Smooth muscle cell (in vitro differentiated cells): ENCODE data around the gene GIGYF1. TPM values are rescaled to one million over a fixed set of nuclear protein-coding genes. Genes with fewer than 3 reads are reported as not detected.
"Not testable (repeated sequence)": the region's sequence is repeated elsewhere in the genome, so short reads cannot be mapped to it uniquely, and the experiment has no call there.

ENCODE experiments used
- DNase-seq: peaks from one replicate; lab custom pipeline; 2025; ENCODE audit not compliant: unreplicated experiment; lab: John Stamatoyannopoulos, UW
- H2AFZ ChIP-seq: fragments of 200-600 bp; sonication (generic); 2 replicates; pipeline ENCODE4 v1.6.0; 2016; ENCODE audit warnings: antibody characterized with exemption, low read depth, mild to moderate bottlenecking
- H3F3A ChIP-seq: fragments of 200-600 bp; sonication (generic); 2 replicates; pipeline ENCODE4 v1.6.0; 2017; ENCODE audit warnings: antibody characterized with exemption, low read depth
- H3K27ac ChIP-seq: fragments of 200-600 bp; sonication (generic); 2 replicates; pipeline ENCODE4 v1.5.1; 2016; ENCODE audit warnings: low read depth, mild to moderate bottlenecking
- H3K27me3 ChIP-seq: fragments of 200-600 bp; sonication (generic); 2 replicates; pipeline ENCODE4 v1.6.1; 2016; ENCODE audit warnings: low read depth, mild to moderate bottlenecking
- H3K36me3 ChIP-seq: fragments of 200-600 bp; sonication (generic); 2 replicates; pipeline ENCODE4 v1.5.1; 2016; ENCODE audit warnings: low read depth
- H3K4me1 ChIP-seq: fragments of 200-600 bp; sonication (generic); 2 replicates; pipeline ENCODE4 v1.5.1; 2016; ENCODE audit warnings: low read depth
- H3K4me2 ChIP-seq: fragments of 200-600 bp; sonication (generic); 2 replicates; pipeline ENCODE4 v1.6.0; 2016; ENCODE audit warnings: mild to moderate bottlenecking
- H3K4me3 ChIP-seq: fragments of 200-600 bp; sonication (generic); 2 replicates; pipeline ENCODE4 v1.5.1; 2016; ENCODE audit warnings: mild to moderate bottlenecking
- H3K79me2 ChIP-seq: fragments of 200-600 bp; sonication (generic); 2 replicates; pipeline ENCODE4 v1.6.0; 2016; ENCODE audit warnings: low read depth, mild to moderate bottlenecking
- H3K9ac ChIP-seq: fragments of 200-600 bp; sonication (generic); 2 replicates; pipeline ENCODE4 v1.6.0; 2016; ENCODE audit warnings: low read depth
- H3K9me3 ChIP-seq: fragments of 200-600 bp; sonication (generic); replicated peaks from 2 replicates; pipeline ENCODE4 v1.5.1; 2016; ENCODE audit warnings: low read depth
- H4K20me1 ChIP-seq: fragments of 200-600 bp; sonication (generic); 2 replicates; pipeline ENCODE4 v1.6.0; 2016; ENCODE audit warnings: low read depth
- WGBS: methylation state at CpG from one replicate; pipeline ENCODE4 v1.1.7; 2016; ENCODE audit warnings: low lambda C conversion rate; 5-methylcytosine and 5-hydroxymethylcytosine counted together
- polyA plus RNA-seq: library from polyadenylated mRNA; unstranded; fragments of >200 nt; fragmentation: Nextera tagmentation; extraction: Ambion mirVana; gene quantifications from 2 replicates; pipeline ENCODE4 v1.2.1, GENCODE V29; 2016
- total RNA-seq: library from RNA; depleted of rRNA; stranded (reverse); fragments of >200 nt; gene quantifications from 2 replicates; pipeline ENCODE4 v1.2.3, GENCODE V29; 2014
- TF ChIP-seq, protein P1 (sequence below): fragments of 200-600 bp; sonication (generic); IDR thresholded peaks from 2 replicates; pipeline ENCODE4 v1.5.1; 2017; ENCODE audit warnings: borderline replicate concordance, mild to moderate bottlenecking, antibody characterized with exemption; ENCODE audit not compliant: insufficient read depth, poor library complexity, severe bottlenecking

Gene GIGYF1
- total and polyA plus RNA-seq, 2 experiments from 2014 or later, result 8.5 to 13.1 TPM

DNA sequence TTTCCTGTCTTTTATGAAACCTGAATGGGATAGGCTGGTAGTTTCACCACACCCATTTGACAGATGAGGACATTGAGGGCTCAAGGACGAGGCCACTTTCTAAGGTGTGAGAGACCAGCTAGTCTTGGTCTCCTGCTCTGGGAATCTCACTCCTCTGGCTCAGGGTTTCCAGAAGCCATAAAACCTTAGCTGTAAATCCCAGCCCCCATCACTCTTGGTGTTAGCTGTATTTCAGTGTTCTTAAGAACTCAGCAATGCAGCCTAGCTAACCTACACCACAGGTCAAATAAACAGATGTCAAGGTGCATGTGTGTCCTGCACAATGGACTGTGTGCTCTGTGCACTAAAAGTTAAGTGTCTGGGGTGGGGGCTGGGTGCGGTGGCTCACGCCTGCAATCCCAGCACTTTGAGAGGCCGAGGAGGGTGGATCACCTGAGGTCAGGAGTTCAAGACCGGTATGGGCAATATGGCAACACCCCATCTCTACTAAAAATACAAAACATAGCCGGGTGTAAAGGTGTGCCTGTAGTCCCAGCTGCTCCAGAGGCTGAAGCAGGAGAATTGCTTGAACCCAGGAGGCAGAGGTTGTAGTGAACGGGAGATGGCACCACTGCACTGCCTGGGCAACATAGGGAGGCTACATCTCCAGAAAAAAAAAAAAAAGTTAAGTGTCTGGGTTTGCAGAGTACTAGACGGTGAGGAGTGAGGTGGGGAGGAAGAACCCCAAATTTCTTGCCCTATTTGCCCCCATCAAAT lies 25.7 kb upstream of the GIGYF1 start:
- Histone ChIP-seq H3K4me2 (peak overlapping the region; percentile 81), H3F3A (no peaks in the 10 kb centered on the region), H3K9me3 (no peaks in the 10 kb centered on the region), H3K9ac (no peak overlapping the region), H3K27ac (no peak overlapping the region), H3K4me3 (no peak overlapping the region), H3K4me1 (peaks cover 8% of the 10 kb centered on the region), H3K27me3 (peaks cover 49% of the 10 kb centered on the region), H4K20me1 (no peaks in the 10 kb centered on the region), H3K79me2 (no peaks in the 10 kb centered on the region), H2AFZ (no peak overlapping the region), H3K36me3 (no peaks in the 10 kb centered on the region)
- TF ChIP-seq, protein P1, sequence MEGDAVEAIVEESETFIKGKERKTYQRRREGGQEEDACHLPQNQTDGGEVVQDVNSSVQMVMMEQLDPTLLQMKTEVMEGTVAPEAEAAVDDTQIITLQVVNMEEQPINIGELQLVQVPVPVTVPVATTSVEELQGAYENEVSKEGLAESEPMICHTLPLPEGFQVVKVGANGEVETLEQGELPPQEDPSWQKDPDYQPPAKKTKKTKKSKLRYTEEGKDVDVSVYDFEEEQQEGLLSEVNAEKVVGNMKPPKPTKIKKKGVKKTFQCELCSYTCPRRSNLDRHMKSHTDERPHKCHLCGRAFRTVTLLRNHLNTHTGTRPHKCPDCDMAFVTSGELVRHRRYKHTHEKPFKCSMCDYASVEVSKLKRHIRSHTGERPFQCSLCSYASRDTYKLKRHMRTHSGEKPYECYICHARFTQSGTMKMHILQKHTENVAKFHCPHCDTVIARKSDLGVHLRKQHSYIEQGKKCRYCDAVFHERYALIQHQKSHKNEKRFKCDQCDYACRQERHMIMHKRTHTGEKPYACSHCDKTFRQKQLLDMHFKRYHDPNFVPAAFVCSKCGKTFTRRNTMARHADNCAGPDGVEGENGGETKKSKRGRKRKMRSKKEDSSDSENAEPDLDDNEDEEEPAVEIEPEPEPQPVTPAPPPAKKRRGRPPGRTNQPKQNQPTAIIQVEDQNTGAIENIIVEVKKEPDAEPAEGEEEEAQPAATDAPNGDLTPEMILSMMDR, result no peak
- no peak for DNase-seq
- WGBS, result 74% methylated on average over 8 of the region's 8 CpGs

DNA sequence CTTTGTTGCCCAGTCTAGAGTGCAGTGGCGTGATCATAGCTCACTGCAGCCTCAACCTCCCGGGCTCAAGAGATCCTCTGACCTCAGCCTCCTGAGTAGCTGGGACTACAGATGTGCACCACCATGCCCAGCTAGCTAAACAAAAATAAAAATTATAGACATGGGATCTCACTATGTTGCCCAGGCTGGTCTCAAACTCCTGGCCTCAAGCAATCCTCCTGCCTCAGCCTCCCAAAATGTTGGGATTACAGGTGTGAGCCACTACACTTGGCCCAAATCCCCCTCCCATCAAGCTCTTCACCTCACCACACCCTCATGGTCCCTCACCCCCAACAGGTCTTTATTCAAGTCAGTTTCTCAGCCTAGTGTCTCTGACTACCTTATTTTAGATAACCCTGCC lies 23.0 kb upstream of the GIGYF1 start:
- not testable (repeated sequence) for H3K9ac ChIP-seq, H3K36me3 ChIP-seq, H2AFZ ChIP-seq, H3F3A ChIP-seq, H4K20me1 ChIP-seq, H3K79me2 ChIP-seq, H3K4me3 ChIP-seq, DNase-seq, H3K27ac ChIP-seq, H3K9me3 ChIP-seq, H3K4me1 ChIP-seq, H3K4me2 ChIP-seq
- 78% methylated on average over 2 of the region's 2 CpGs for WGBS
- peaks cover 31% of the 10 kb centered on the region for H3K27me3 ChIP-seq

DNA sequence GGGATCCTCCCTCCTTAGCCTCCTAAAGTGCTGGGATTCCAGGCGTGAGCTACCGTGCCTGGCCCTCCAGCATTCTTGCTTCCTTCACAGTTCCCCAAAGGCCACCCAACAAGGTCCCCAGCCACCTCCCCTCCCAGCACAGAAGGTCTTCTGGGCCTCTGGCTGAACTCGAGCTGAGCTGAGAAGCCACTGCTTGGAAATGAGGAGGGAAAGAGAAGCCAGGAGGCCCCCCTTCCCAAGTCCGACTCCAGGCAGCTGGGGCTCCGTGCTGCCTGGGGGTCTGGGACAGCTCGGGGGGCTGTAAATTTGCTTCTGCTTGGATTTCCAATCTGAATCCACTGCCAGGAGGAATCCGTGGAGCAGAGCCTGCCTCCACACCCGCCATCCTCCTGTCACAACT lies 20.7 kb upstream of the GIGYF1 start:
- Histone ChIP-seq H3K9ac (no peak overlapping the region), H3K36me3 (no peaks in the 10 kb centered on the region), H3F3A (no peaks in the 10 kb centered on the region), H3K4me2 (no peak overlapping the region), H3K4me1 (no peaks in the 10 kb centered on the region), H3K4me3 (no peak overlapping the region), H3K79me2 (no peaks in the 10 kb centered on the region), H4K20me1 (no peaks in the 10 kb centered on the region), H3K27me3 (peaks cover 8% of the 10 kb centered on the region), H2AFZ (no peak overlapping the region), H3K9me3 (no peaks in the 10 kb centered on the region), H3K27ac (no peak overlapping the region)
- WGBS, result 89% methylated on average over 8 of the region's 8 CpGs
- TF ChIP-seq, protein P1, result no peak
- DNase-seq, result no peak

DNA sequence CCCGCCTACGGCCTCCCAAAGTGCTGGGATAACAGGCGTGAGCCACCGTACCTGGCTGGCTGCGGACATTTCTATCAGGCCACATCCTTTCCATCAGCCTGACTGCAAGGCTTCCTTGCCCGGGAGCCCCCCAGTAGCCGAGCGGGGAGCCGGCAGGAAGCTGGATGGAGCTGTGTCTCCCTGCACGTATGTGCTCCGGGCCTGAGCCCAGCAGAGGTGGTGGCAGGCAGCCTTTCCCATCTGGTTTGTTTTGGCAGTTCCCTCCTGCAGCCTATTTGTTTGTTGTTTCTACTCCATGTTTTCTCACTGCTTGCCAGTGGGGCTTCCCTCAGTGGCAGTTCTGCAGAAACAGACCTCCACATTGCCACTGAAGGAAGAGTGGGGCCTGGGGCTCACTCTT lies 17.3 kb upstream of the GIGYF1 start:
- H3K4me1 ChIP-seq, result peaks cover 7% of the 10 kb centered on the region
- no peak overlapping the region for H2AFZ ChIP-seq
- DNase-seq, result no peak
- no peaks in the 10 kb centered on the region for H3K36me3 ChIP-seq
- 98% methylated on average over 11 of the region's 11 CpGs for WGBS
- no peak overlapping the region for H3K4me3 ChIP-seq
- H3K4me2 ChIP-seq, result no peak overlapping the region
- no peaks in the 10 kb centered on the region for H3K27me3 ChIP-seq
- H3K27ac ChIP-seq, result no peak overlapping the region
- peaks cover 10% of the 10 kb centered on the region for H3K79me2 ChIP-seq
- TF ChIP-seq, protein P1, result no peak
- no peaks in the 10 kb centered on the region for H4K20me1 ChIP-seq
- no peak overlapping the region for H3K9ac ChIP-seq
- H3F3A ChIP-seq, result no peaks in the 10 kb centered on the region
- no peaks in the 10 kb centered on the region for H3K9me3 ChIP-seq
